Measurements from ENCODE around the gene SYCE3.

The SYCE3 gene

GRCh38 chr22:50577987-50578775, 15.5 kb upstream of the SYCE3 start, which contains the start of gene CPT1B:
Gene CPT1B, minus strand, starts transcription at chr22:50578427. Its CDS starts 512 bp downstream, at chr22:50577915.
- TF ChIP-seq CTCF (IDR thresholded peaks at IDR 0.05; ENCODE audit: low read depth, low read length): no peak
- H3K4me3 ChIP-seq (ENCODE audit: low read depth, low read length): no peak within 1 kb of the TSS

- no peak overlapping the region for H3K4me3 ChIP-seq (ENCODE audit: low read depth, low read length)
- no peak for TF ChIP-seq CTCF (IDR thresholded peaks at IDR 0.05; ENCODE audit: low read depth, low read length)
Observed at GRCh38 chr22:50577697-50577986, 14.9 kb upstream of the SYCE3 start.

- no peak overlapping the region for H3K4me3 ChIP-seq (ENCODE audit: low read depth, low read length)
- no peak for TF ChIP-seq CTCF (IDR thresholded peaks at IDR 0.05; ENCODE audit: low read depth, low read length)
Observed at GRCh38 chr22:50576806-50577696, 14.3 kb upstream of the SYCE3 start.

GRCh38 chr22:50576070-50576469, 13.4 kb upstream of the SYCE3 start:
- TF ChIP-seq CTCF (IDR thresholded peaks at IDR 0.05; ENCODE audit: low read depth, low read length): no peak
- no peak overlapping the region for H3K4me3 ChIP-seq (ENCODE audit: low read depth, low read length)

- no peak for TF ChIP-seq CTCF (IDR thresholded peaks at IDR 0.05; ENCODE audit: low read depth, low read length)
- no peak overlapping the region for H3K4me3 ChIP-seq (ENCODE audit: low read depth, low read length)
Observed at GRCh38 chr22:50575426-50575941, 12.8 kb upstream of the SYCE3 start.

- no peak for TF ChIP-seq CTCF (IDR thresholded peaks at IDR 0.05; ENCODE audit: low read depth, low read length)
Observed at GRCh38 chr22:50574383-50574755, 11.7 kb upstream of the SYCE3 start.

More at GRCh38 chr22:50574383-50574755, 11.7 kb upstream of the SYCE3 start:
- H3K4me3 ChIP-seq (ENCODE audit: low read depth, low read length): no peak overlapping the region
